K562 (cell line): ENCODE data around the gene USP14. TPM values are rescaled to one million over a fixed set of nuclear protein-coding genes. Genes with fewer than 3 reads are reported as not detected.
"Not testable (repeated sequence)": the region's sequence is repeated elsewhere in the genome, so short reads cannot be mapped to it uniquely, and the experiment has no call there.

ENCODE experiments used
- ATAC-seq: fragments of 200-7000 bp; cut with Tn5 transposase; 3 replicates; pipeline ENCODE4 v1.9.1; 2020; ENCODE audit warnings: moderate library complexity
- BruUV-seq: library from RNA; stranded (reverse); fragments of 400-500 nt; replicated peaks from 2 replicates; lab custom pipeline; 2021; lab: Mats Ljungman, UMichigan
- CTCF ChIA-PET: fragments of 300-600 bp; formaldehyde crosslinking; extraction: SDS; loops from one replicate; lab custom pipeline; 2021; ENCODE audit warnings: low intra/inter-chr PET ratio; lab: Yijun Ruan, JAX
- POLR2A ChIA-PET: fragments of 300-600, 350-650 bp; sonication (Branson Sonifier 250); formaldehyde crosslinking; extraction: SDS; loops from one replicate; lab custom pipeline; 2021; ENCODE audit warnings: antibody characterized with exemption, inconsistent platforms; lab: Yijun Ruan, JAX
- DNase-seq, 4 experiments: peaks; one replicate each; pipeline versions ENCODE4 v3.0.0 to v3.0.0-alpha.2; 2011 to 2018; ENCODE audit warnings: low spot score in 3 of 4, mixed read lengths in 3 of 4; ENCODE audit errors: extremely low read depth in 1 of 4
- FAIRE-seq: peaks from 2 replicates; lab custom pipeline; 2011; peaks lifted over from hg19 to GRCh38; lab: Jason Lieb, UNC
- H2AFZ ChIP-seq: 2 replicates; pipeline ENCODE4 v1.6.0; 2011; ENCODE audit warnings: low read depth, low read length, control low read depth, inconsistent platforms
- H3K27ac ChIP-seq: fragments of 200-600 bp; 3 replicates; pipeline ENCODE4 v1.8.0; 2011; ENCODE audit warnings: low read depth, mild to moderate bottlenecking, control low read depth, inconsistent platforms, low read length, moderate library complexity, mixed read lengths; ENCODE audit errors: extremely low read depth
- H3K27me3 ChIP-seq, 2 experiments: fragments of 300-600 bp in 1 of 2; 2 replicates in 1 of 2; 3 replicates in 1 of 2; pipeline versions ENCODE4 v1.6.0 to v1.8.0; 2011; ENCODE audit warnings: inconsistent platforms in 2 of 2, low read length in 2 of 2, mild to moderate bottlenecking in 1 of 2, mixed read lengths in 1 of 2, moderate library complexity in 1 of 2; ENCODE audit not compliant: control insufficient read depth in 2 of 2, insufficient read depth in 2 of 2
- H3K36me3 ChIP-seq: fragments of 300-600 bp; 3 replicates; pipeline ENCODE4 v1.8.0; 2011; ENCODE audit warnings: mild to moderate bottlenecking, low read length, inconsistent platforms; ENCODE audit not compliant: control insufficient read depth, insufficient read depth
- H3K4me1 ChIP-seq, 2 experiments: fragments of 200-600 bp in 1 of 2; replicated peaks in 1 of 2; 2 replicates in 1 of 2; 3 replicates in 1 of 2; pipeline versions ENCODE4 v1.5.1 to v1.8.0; 2011; ENCODE audit warnings: inconsistent platforms in 2 of 2, low read length in 2 of 2, mild to moderate bottlenecking in 1 of 2, mixed read lengths in 1 of 2, moderate library complexity in 1 of 2; ENCODE audit not compliant: control insufficient read depth in 2 of 2, insufficient read depth in 2 of 2
- H3K4me2 ChIP-seq: 2 replicates; pipeline ENCODE4 v1.6.1; 2011; ENCODE audit warnings: low read length, control low read depth, inconsistent platforms, mixed read lengths; ENCODE audit not compliant: insufficient read depth
- H3K4me3 ChIP-seq: fragments of 200-600 bp; sonication (generic), shearing (Covaris generic); 2 replicates; pipeline ENCODE4 v1.5.1; 2016; ENCODE audit warnings: control low read depth, inconsistent platforms
- H3K79me2 ChIP-seq: fragments of 200-600 bp; 3 replicates; pipeline ENCODE4 v1.8.0; 2011; ENCODE audit warnings: low read length, inconsistent platforms; ENCODE audit not compliant: control insufficient read depth, insufficient read depth
- H3K9ac ChIP-seq, 2 experiments: 2 replicates each; pipeline versions ENCODE4 v1.6.0 to v1.6.1; 2011; ENCODE audit warnings: low read depth in 2 of 2, low read length in 2 of 2, control low read depth in 1 of 2, inconsistent platforms in 1 of 2, mild to moderate bottlenecking in 1 of 2, mixed read lengths in 1 of 2; ENCODE audit not compliant: insufficient read depth in 1 of 2
- H3K9me1 ChIP-seq: one replicate; pipeline ENCODE4 v1.6.0; 2011; ENCODE audit warnings: inconsistent platforms, mild to moderate bottlenecking, low read length, moderate library complexity; ENCODE audit not compliant: control insufficient read depth, insufficient read depth
- H3K9me3 ChIP-seq: replicated peaks from 2 replicates; pipeline ENCODE4 v1.5.1; 2011; ENCODE audit warnings: low read depth, low read length, inconsistent platforms; ENCODE audit not compliant: control insufficient read depth, insufficient read depth
- H4K20me1 ChIP-seq: replicated peaks from 2 replicates; pipeline ENCODE4 v1.6.1; 2011; ENCODE audit warnings: low read length, inconsistent platforms, mixed read lengths; ENCODE audit not compliant: control insufficient read depth, insufficient read depth
- ATF3 ChIP-seq, 2 experiments: fragments of 450-650 bp in 1 of 2; sonication (generic) in 1 of 2; formaldehyde crosslinking in 1 of 2; IDR thresholded peaks in 1 of 2; conservative IDR thresholded peaks in 1 of 2; 2 replicates each; pipeline versions ENCODE4 v1.6.1 to v1.8.1; 2016 to 2023; ENCODE audit warnings: mild to moderate bottlenecking in 2 of 2, moderate library complexity in 2 of 2, inconsistent platforms in 1 of 2, missing genetic modification reagents in 1 of 2
- CEBPB ChIP-seq: fragments of 450-650 bp; IDR thresholded peaks from 2 replicates; pipeline ENCODE4 v1.6.1; 2016; ENCODE audit warnings: missing genetic modification characterization, missing compliant biosample characterization
- CTBP1 ChIP-seq: fragments of 450-650 bp; IDR thresholded peaks from 2 replicates; pipeline ENCODE4 v1.6.1; 2016; ENCODE audit warnings: borderline replicate concordance
- NCOA1 ChIP-seq: fragments of 450-650 bp; IDR thresholded peaks from 2 replicates; pipeline ENCODE4 v1.6.1; 2016; ENCODE audit warnings: low read depth
- PKNOX1 ChIP-seq: fragments of 450-650 bp; IDR thresholded peaks from 2 replicates; pipeline ENCODE4 v1.6.1; 2016
- RAD21 ChIP-seq, 2 experiments: fragments of 250-450 bp in 1 of 2; fragments of 450-650 bp in 1 of 2; sonication (Bioruptor Pico) in 1 of 2; formaldehyde crosslinking in 1 of 2; IDR thresholded peaks in 1 of 2; conservative IDR thresholded peaks in 1 of 2; 2 replicates each; pipeline versions ENCODE4 v1.4.0 to v1.8.0; 2020 to 2022; ENCODE audit warnings: mild to moderate bottlenecking in 2 of 2, moderate library complexity in 1 of 2
- SMAD4 ChIP-seq: fragments of 250-450 bp; sonication (Bioruptor Pico); conservative IDR thresholded peaks from 2 replicates; pipeline ENCODE4 v1.8.0; 2021; ENCODE audit warnings: inconsistent platforms, mild to moderate bottlenecking, moderate library complexity
- TRIM24 ChIP-seq, 2 experiments: fragments of 450-650 bp; IDR thresholded peaks; 2 replicates each; pipeline ENCODE4 v1.6.1; 2016
- ZNF318 ChIP-seq, 2 experiments: fragments of 450-650 bp; IDR thresholded peaks; 2 replicates each; pipeline ENCODE4 v1.6.1; 2016; ENCODE audit warnings: mild to moderate bottlenecking in 2 of 2, borderline replicate concordance in 1 of 2, low read depth in 1 of 2, moderate library complexity in 1 of 2
- WGBS: fragments of 100-300 bp; shearing (Covaris generic); methylation state at CpG from one replicate; pipeline ENCODE4 v1.1.6; 2016; ENCODE audit warnings: low coverage, mixed read lengths; ENCODE audit not compliant: insufficient coverage; ENCODE audit errors: missing lambda C conversion rate; 5-methylcytosine and 5-hydroxymethylcytosine counted together
- in situ Hi-C: fragments of 300-500 bp; cut with MboI; formaldehyde crosslinking; loops from 4 replicates; pipeline ENCODE4 v1.15.0; 2018; ENCODE audit warnings: inconsistent platforms, mixed read lengths
- intact Hi-C: fragments of 100-400 bp; cut with micrococcal nuclease; formaldehyde crosslinking; loops from 2 replicates; pipeline ENCODE4 v1.14.2; 2022
- polyA plus RNA-seq, 8 experiments: library from polyadenylated mRNA; depleted of rRNA in 4 of 8; stranded (reverse) in 5 of 8; unstranded in 3 of 8; fragments of >200 nt; fragmentation: Nextera tagmentation in 2 of 8; fragmentation: Illumina TruSeq in 1 of 8; extraction: Ambion mirVana in 2 of 8; extraction: Trizol in 1 of 8; gene quantifications; 2 replicates each; pipeline versions ENCODE4 v1.2.1 to v1.2.3, GENCODE V29; 2011 to 2014; ENCODE audit warnings: inconsistent platforms in 1 of 8, missing spikeins in 1 of 8
- total RNA-seq, 7 experiments: library from RNA; depleted of rRNA in 6 of 7; stranded (reverse); fragments of >200 nt in 6 of 7; fragmentation: Illumina TruSeq in 2 of 7; extraction: Trizol in 2 of 7; gene quantifications; 2 replicates each; pipeline versions ENCODE4 v1.2.1 to v1.2.3, GENCODE V29; 2011 to 2021; ENCODE audit warnings: low replicate concordance in 1 of 7

USP14 gene
- total and polyA plus RNA-seq, 9 of the 15 experiments (the other 6 are each of a cell fraction or from before 2014, with no cell fraction given) = 18.7 to 129 (median 40.3) TPM

- H3K36me3 ChIP-seq; in situ Hi-C loops; POLR2A ChIA-PET; H3K4me2 ChIP-seq; H3K9me1 ChIP-seq; FAIRE-seq; H3K27ac ChIP-seq; H3K27me3 ChIP-seq; H3K79me2 ChIP-seq; H3K9ac ChIP-seq; H3K9me3 ChIP-seq; H2AFZ ChIP-seq; H3K4me3 ChIP-seq; intact Hi-C loops; BruUV-seq; CTCF ChIA-PET; H4K20me1 ChIP-seq; H3K4me1 ChIP-seq; TF ChIP-seq ATF3 (CRISPR knock-in tag; conservative IDR thresholded peaks at IDR 0.05): not testable (repeated sequence)
- DNase-seq (peak in 1 of 4 experiments; percentile 20), ATAC-seq (peak; percentile 5; the same call in 1 of the 3 replicates)
- 7% methylated on average over 7 of the region's 7 CpGs for WGBS
- TF ChIP-seq CEBPB (tag) (peak; percentile 97), CTBP1 (peak; percentile 81), PKNOX1 (0 out of 2 replicates have a peak, but pooled peaks have one; percentile 30), ATF3 (IDR thresholded peaks at IDR 0.05) (peak; percentile 90), SMAD4 (CRISPR knock-in tag) (peak; percentile 62), RAD21 (CRISPR knock-in tag; conservative IDR thresholded peaks at IDR 0.05 in 1 of 2, IDR thresholded peaks at IDR 0.05 in 1 of 2) (peak; percentile 44 to 72), NCOA1 (peak; percentile 41; the same call in 1 of the 2 replicates), ZNF318 (IDR thresholded peaks at IDR 0.05; ENCODE audit: borderline replicate concordance in 1 of 2, low read depth in 1 of 2) (peak in 1 of 2 experiments; percentile 88; a peak in 2 of 4 replicates), TRIM24 (IDR thresholded peaks at IDR 0.05) (peak; percentile 92 to 96)
These were observed 49.0 kb upstream of the USP14 start for GRCh38 chr18:109130-109921.
